GM23338 (cell line): ENCODE data around the gene KLHL6.
"Not testable (repeated sequence)": the region's sequence is repeated elsewhere in the genome, so short reads cannot be mapped to it uniquely, and the experiment has no call there.

ENCODE experiments used
- CREB1 ChIP-seq: fragments of 250-450 bp; sonication (Bioruptor Pico); IDR thresholded peaks from 2 replicates; pipeline ENCODE4 v1.5.0; 2020; ENCODE audit warnings: low read depth, mild to moderate bottlenecking, moderate library complexity
- CTCF ChIP-seq, 2 experiments: fragments of 200-600 bp in 1 of 2; sonication (generic) in 1 of 2; conservative IDR thresholded peaks; 2 replicates each; pipeline versions ENCODE4 v1.5.1 to v1.6.1; 2016 to 2017; ENCODE audit warnings: antibody characterized with exemption in 2 of 2, low read depth in 2 of 2, mild to moderate bottlenecking in 2 of 2, moderate library complexity in 1 of 2
- ETS1 ChIP-seq: IDR thresholded peaks from 2 replicates; pipeline ENCODE4 v1.6.1; 2016; ENCODE audit warnings: antibody characterized with exemption
- EZH2 ChIP-seq: fragments of 200-600 bp; sonication (generic); IDR thresholded peaks from one replicate; pipeline ENCODE4 v1.8.0; 2017; ENCODE audit warnings: antibody characterized with exemption, mild to moderate bottlenecking, low read depth; ENCODE audit not compliant: unreplicated experiment
- EZH2phosphoT487 ChIP-seq: fragments of 200-600 bp; sonication (generic); IDR thresholded peaks from one replicate; pipeline ENCODE4 v1.8.1; 2018; ENCODE audit warnings: antibody characterized with exemption; ENCODE audit not compliant: unreplicated experiment
- JUNB ChIP-seq: IDR thresholded peaks from one replicate; pipeline ENCODE4 v1.6.1; 2016; ENCODE audit warnings: antibody characterized with exemption; ENCODE audit not compliant: unreplicated experiment
- NANOG ChIP-seq: IDR thresholded peaks from 2 replicates; pipeline ENCODE4 v1.6.1; 2016; ENCODE audit warnings: antibody characterized with exemption, borderline replicate concordance
- POLR2AphosphoS5 ChIP-seq: IDR thresholded peaks from 2 replicates; pipeline ENCODE4 v1.6.1; 2016; ENCODE audit warnings: antibody characterized with exemption, low read depth
- REST ChIP-seq: IDR thresholded peaks from one replicate; pipeline ENCODE4 v1.6.1; 2018; ENCODE audit warnings: antibody characterized with exemption; ENCODE audit not compliant: unreplicated experiment
- STAT1 ChIP-seq: IDR thresholded peaks from one replicate; pipeline ENCODE4 v1.6.1; 2016; ENCODE audit warnings: antibody characterized with exemption; ENCODE audit not compliant: unreplicated experiment
- ZNF114 ChIP-seq: fragments of 250-450 bp; sonication (Bioruptor Pico); IDR thresholded peaks from 2 replicates; pipeline ENCODE4 v1.5.0; 2020; ENCODE audit warnings: mild to moderate bottlenecking, moderate library complexity
- ZNF331 ChIP-seq: fragments of 250-450 bp; sonication (Bioruptor Pico); IDR thresholded peaks from 2 replicates; pipeline ENCODE4 v1.5.0; 2020; ENCODE audit warnings: low read depth, mild to moderate bottlenecking, moderate library complexity
- ZNF462 ChIP-seq: fragments of 250-450 bp; sonication (Bioruptor Pico); IDR thresholded peaks from 2 replicates; pipeline ENCODE4 v1.5.0; 2020; ENCODE audit warnings: mild to moderate bottlenecking, moderate library complexity

- not testable (repeated sequence) for TF ChIP-seq CTCF (conservative IDR thresholded peaks at IDR 0.05; ENCODE audit: low read depth in 2 of 2); EZH2; CREB1 (CRISPR knock-in tag); POLR2AphosphoS5; REST; EZH2phosphoT487; NANOG; STAT1; ZNF114 (CRISPR knock-in tag); ZNF331 (CRISPR knock-in tag); JUNB; ZNF462 (CRISPR knock-in tag); ETS1
Observed at GRCh38 chr3:183475764-183476162, 79.7 kb downstream of the KLHL6 start.
